T47D (cell line): Measurements from ENCODE around the gene IMPDH1.

Experiments used
- DNase-seq, 2 experiments: peaks; one replicate each; pipeline versions ENCODE4 v3.0.0 to v3.0.0-alpha.2; 2011 to 2012; ENCODE audit warnings: low read depth in 1 of 2, low spot score in 1 of 2
- JUND ChIP-seq: IDR thresholded peaks from 2 replicates; pipeline ENCODE4 v1.6.1; 2012; ENCODE audit warnings: low read depth
- in situ Hi-C: cut with HindIII; loops from 2 replicates; pipeline ENCODE4 v1.10.0; 2016; ENCODE audit warnings: low sequenced_read_pairs, low pct_unique_long_range_greater_than_20kb

IMPDH1 gene

GRCh38 chr7:128427289-128427891, 17.6 kb upstream of the IMPDH1 start:
- no peak for TF ChIP-seq JUND
- in situ Hi-C loops: no loop called here
- peak in 1 of 2 experiments; percentile 79 for DNase-seq

GRCh38 chr7:128425850-128426249, 16.1 kb upstream of the IMPDH1 start:
- no peak for TF ChIP-seq JUND
- in situ Hi-C loops: no loop called here

GRCh38 chr7:128424686-128425275, 15.0 kb upstream of the IMPDH1 start:
- in situ Hi-C loops: no loop called here
- no peak for TF ChIP-seq JUND
- no peak for DNase-seq

More at GRCh38 chr7:128425850-128426249, 16.1 kb upstream of the IMPDH1 start:
- DNase-seq: peak in 1 of 2 experiments; percentile 68

GRCh38 chr7:128422842-128423241, 13.1 kb upstream of the IMPDH1 start:
- no peak for DNase-seq
- TF ChIP-seq JUND: no peak

GRCh38 chr7:128422037-128422436, 12.3 kb upstream of the IMPDH1 start:
- in situ Hi-C loops: no loop called here

More at GRCh38 chr7:128422842-128423241, 13.1 kb upstream of the IMPDH1 start:
- in situ Hi-C loops: no loop called here

GRCh38 chr7:128421384-128421783, 11.6 kb upstream of the IMPDH1 start:
- in situ Hi-C loops: no loop called here
- DNase-seq: no peak

More at GRCh38 chr7:128422037-128422436, 12.3 kb upstream of the IMPDH1 start:
- no peak for DNase-seq
- TF ChIP-seq JUND: no peak

GRCh38 chr7:128420773-128421172, 11.0 kb upstream of the IMPDH1 start:
- no peak for TF ChIP-seq JUND
- no peak for DNase-seq
- in situ Hi-C loops: no loop called here

More at GRCh38 chr7:128421384-128421783, 11.6 kb upstream of the IMPDH1 start:
- TF ChIP-seq JUND: no peak

- in situ Hi-C loops: no loop called here
- no peak for TF ChIP-seq JUND
- no peak for DNase-seq
These were observed 9.5 kb upstream of the IMPDH1 start for GRCh38 chr7:128419257-128419656.

GRCh38 chr7:128417071-128417470, 7.3 kb upstream of the IMPDH1 start:
- in situ Hi-C loops: no loop called here

GRCh38 chr7:128415217-128415785, 5.5 kb upstream of the IMPDH1 start:
- in situ Hi-C loops: no loop called here
- no peak for TF ChIP-seq JUND
- DNase-seq: no peak

More at GRCh38 chr7:128417071-128417470, 7.3 kb upstream of the IMPDH1 start:
- DNase-seq: no peak
- TF ChIP-seq JUND: no peak

- in situ Hi-C loops: no loop called here
- no peak for TF ChIP-seq JUND
- DNase-seq: no peak
These were observed 620 bp upstream of the IMPDH1 start for GRCh38 chr7:128410451-128410753.

GRCh38 chr7:128408709-128409595, 830 bp downstream of the IMPDH1 start:
- TF ChIP-seq JUND: no peak
- no peak for DNase-seq
- in situ Hi-C loops: no loop called here
